Neural cell (in vitro differentiated cells): ENCODE results near the gene CCDC9B. TPM values are rescaled to one million over a fixed set of nuclear protein-coding genes. Genes with fewer than 3 reads are reported as not detected.

Source experiments
- H2AFZ ChIP-seq: fragments of 200-600, 300-800 bp; sonication (generic), shearing (Covaris generic); 2 replicates; pipeline ENCODE4 v1.6.0; 2014; ENCODE audit warnings: low read depth, mild to moderate bottlenecking, antibody characterized with exemption, low read length, moderate library complexity
- H3F3A ChIP-seq: fragments of 200-600 bp; shearing (Covaris generic); 2 replicates; pipeline ENCODE4 v1.6.1; 2016; ENCODE audit warnings: mild to moderate bottlenecking, moderate library complexity, mixed read lengths, antibody characterized with exemption, low read length; ENCODE audit not compliant: insufficient read depth, poor library complexity, severe bottlenecking
- H3K27ac ChIP-seq: fragments of 200-600, 300-800 bp; sonication (generic), shearing (Covaris generic); 2 replicates; pipeline ENCODE4 v1.5.1; 2014; ENCODE audit warnings: mild to moderate bottlenecking, low read length, moderate library complexity
- H3K27me3 ChIP-seq: fragments of 300-800, 200-600 bp; sonication (generic), shearing (Covaris generic); 2 replicates; pipeline ENCODE4 v1.6.0; 2014; ENCODE audit warnings: mild to moderate bottlenecking, low read depth, low read length, moderate library complexity; ENCODE audit not compliant: insufficient read depth
- H3K36me3 ChIP-seq: fragments of 300-800, 200-600 bp; sonication (generic), shearing (Covaris generic); 2 replicates; pipeline ENCODE4 v1.5.1; 2014; ENCODE audit warnings: mild to moderate bottlenecking, antibody characterized with exemption, low read length, moderate library complexity; ENCODE audit not compliant: insufficient read depth
- H3K4me2 ChIP-seq: fragments of 300-800, 200-600 bp; sonication (generic), shearing (Covaris generic); 2 replicates; pipeline ENCODE4 v1.6.0; 2014; ENCODE audit warnings: mild to moderate bottlenecking, low read length
- H3K4me3 ChIP-seq: fragments of 300-800, 200-600 bp; sonication (generic), shearing (Covaris generic); 2 replicates; pipeline ENCODE4 v1.5.1; 2014; ENCODE audit warnings: mild to moderate bottlenecking, low read length, moderate library complexity
- H3K79me2 ChIP-seq: fragments of 200-600 bp; shearing (Covaris generic); replicated peaks from 2 replicates; pipeline ENCODE4 v1.6.0; 2014; ENCODE audit warnings: mild to moderate bottlenecking, low read length, moderate library complexity; ENCODE audit not compliant: insufficient read depth
- H3K9ac ChIP-seq: fragments of 300-800, 200-600 bp; sonication (generic), shearing (Covaris generic); 2 replicates; pipeline ENCODE4 v1.6.1; 2016; ENCODE audit warnings: mild to moderate bottlenecking, low read length, mixed read lengths
- H3K9me2 ChIP-seq: fragments of 200-600 bp; shearing (Covaris generic); 2 replicates; pipeline ENCODE4 v1.6.1; 2016; ENCODE audit warnings: mild to moderate bottlenecking, low read length, mixed read lengths; ENCODE audit not compliant: insufficient read depth
- H3K9me3 ChIP-seq: fragments of 200-600, 300-800 bp; sonication (generic), shearing (Covaris generic); 2 replicates; pipeline ENCODE4 v1.6.1; 2016; ENCODE audit warnings: mild to moderate bottlenecking, mixed run types, low read length, moderate library complexity, mixed read lengths
- H4K20me1 ChIP-seq: fragments of 200-600 bp; shearing (Covaris generic); 2 replicates; pipeline ENCODE4 v1.6.1; 2016; ENCODE audit warnings: mild to moderate bottlenecking, mixed run types; ENCODE audit not compliant: insufficient read depth
- CTCF ChIP-seq: fragments of 450-650 bp; IDR thresholded peaks from 2 replicates; pipeline ENCODE4 v1.5.1; 2014; ENCODE audit warnings: antibody characterized with exemption, mild to moderate bottlenecking, moderate library complexity; ENCODE audit not compliant: poor library complexity, severe bottlenecking
- EP300 ChIP-seq: fragments of 450-650 bp; conservative IDR thresholded peaks from 2 replicates; pipeline ENCODE4 v1.6.1; 2014; ENCODE audit warnings: antibody characterized with exemption, mild to moderate bottlenecking, moderate library complexity; ENCODE audit not compliant: poor library complexity, severe bottlenecking
- EZH2 ChIP-seq: fragments of 200-600, 300-800 bp; shearing (Covaris generic), sonication (generic); IDR thresholded peaks from 2 replicates; pipeline ENCODE4 v1.6.1; 2014; ENCODE audit warnings: antibody characterized with exemption, low read length, borderline replicate concordance, mild to moderate bottlenecking; ENCODE audit not compliant: insufficient read depth, poor library complexity, severe bottlenecking
- MXI1 ChIP-seq: fragments of 450-650 bp; conservative IDR thresholded peaks from 2 replicates; pipeline ENCODE4 v1.6.1; 2014; ENCODE audit warnings: antibody characterized with exemption, mild to moderate bottlenecking; ENCODE audit not compliant: poor library complexity, severe bottlenecking
- POLR2AphosphoS5 ChIP-seq: IDR thresholded peaks from 2 replicates; pipeline ENCODE4 v1.6.1; 2012
- REST ChIP-seq: IDR thresholded peaks from 2 replicates; pipeline ENCODE4 v1.6.1; 2012; ENCODE audit warnings: borderline replicate concordance
- SMC3 ChIP-seq: fragments of 450-650 bp; conservative IDR thresholded peaks from 2 replicates; pipeline ENCODE4 v1.6.1; 2014; ENCODE audit warnings: antibody characterized with exemption, mild to moderate bottlenecking, moderate library complexity; ENCODE audit not compliant: poor library complexity
- TAF1 ChIP-seq: IDR thresholded peaks from 2 replicates; pipeline ENCODE4 v1.6.1; 2012; ENCODE audit warnings: low read depth
- polyA plus RNA-seq: library from polyadenylated mRNA; depleted of rRNA; stranded (reverse); fragments of >200 nt; gene quantifications from 2 replicates; pipeline ENCODE4 v1.2.3, GENCODE V29; 2014

The CCDC9B gene
- polyA plus RNA-seq, 1 donor from 2014 or later = not detected

- Histone ChIP-seq H2AFZ (no peak overlapping the region), H3K79me2 (no peaks in the 10 kb centered on the region), H3K9me2 (no peaks in the 10 kb centered on the region), H3K27ac (no peak overlapping the region), H3K9me3 (no peaks in the 10 kb centered on the region), H3K9ac (no peak overlapping the region), H3K36me3 (no peaks in the 10 kb centered on the region), H3K4me2 (no peak overlapping the region), H3F3A (no peaks in the 10 kb centered on the region), H4K20me1 (no peaks in the 10 kb centered on the region), H3K27me3 (peaks cover 62% of the 10 kb centered on the region), H3K4me3 (peak overlapping the region; percentile 63)
- no peak for TF ChIP-seq MXI1
- TF ChIP-seq REST = no peak
- TF ChIP-seq POLR2AphosphoS5 = no peak
- no peak for TF ChIP-seq CTCF
- TF ChIP-seq SMC3 = no peak
- TF ChIP-seq TAF1 = no peak
- no peak for TF ChIP-seq EZH2
- TF ChIP-seq EP300 = no peak
These were observed 59.0 kb downstream of the CCDC9B start for GRCh38 chr15:40281801-40282146.

Other genes starting within 250 kb of the CCDC9B start
- 5.7 and 5.8 TPM in 2 replicates for gene BMF, start 232.1 kb downstream of the CCDC9B start, polyA plus RNA-seq
- 39.3 and 50.0 TPM in 2 replicates for gene BUB1B, start 179.9 kb downstream of the CCDC9B start, polyA plus RNA-seq
- 32.4 and 38.9 TPM in 2 replicates for gene PAK6, start 101.9 kb downstream of the CCDC9B start, polyA plus RNA-seq
- gene ANKRD63, start 57.9 kb downstream of the CCDC9B start, polyA plus RNA-seq = 2.1 TPM in 1 of 2 replicates, not detected in the other
- gene PLCB2, start 33.0 kb downstream of the CCDC9B start, polyA plus RNA-seq = 7.4 and 9.2 TPM in 2 replicates
- 14.8 and 15.7 TPM in 2 replicates for gene INAFM2, start 17.2 kb downstream of the CCDC9B start, polyA plus RNA-seq
- gene PHGR1, start 10.1 kb upstream of the CCDC9B start, polyA plus RNA-seq = not detected in 2 replicates
- 5.0 and 26.0 TPM in 2 replicates for gene DISP2, start 17.3 kb upstream of the CCDC9B start, polyA plus RNA-seq
- 34.6 and 38.3 TPM in 2 replicates for gene KNSTRN, start 41.8 kb upstream of the CCDC9B start, polyA plus RNA-seq
- 28.6 and 36.1 TPM in 2 replicates for gene IVD, start 64.9 kb upstream of the CCDC9B start, polyA plus RNA-seq
- gene BAHD1, start 100.0 kb upstream of the CCDC9B start, polyA plus RNA-seq = 22.8 and 24.3 TPM in 2 replicates
- 0.56 and 0.71 TPM in 2 replicates for gene CHST14, start 130.0 kb upstream of the CCDC9B start, polyA plus RNA-seq
- 28.4 and 34.2 TPM in 2 replicates for gene CCDC32, start 224.1 kb upstream of the CCDC9B start, polyA plus RNA-seq
- gene RPUSD2, start 228.4 kb upstream of the CCDC9B start, polyA plus RNA-seq = 8.1 and 13.2 TPM in 2 replicates